A549 (cell line): ENCODE measurements around the gene SLC15A3. TPM values are rescaled to one million over a fixed set of nuclear protein-coding genes. Genes with fewer than 3 reads are reported as not detected.

Source experiments
- ATAC-seq, 2 experiments: fragments of 200-7000 bp in 1 of 2; fragments of >200 bp in 1 of 2; cut with Nextera tagmentation in 1 of 2; cut with Tn5 transposase in 1 of 2; 3 replicates each; pipeline versions ENCODE4 v1.8.0 to v1.9.1; 2018 to 2020; ENCODE audit warnings: mild to moderate bottlenecking in 1 of 2, moderate library complexity in 1 of 2
- CTCF ChIA-PET: fragments of 300-600 bp; sonication (Branson Sonifier 250); formaldehyde crosslinking; extraction: SDS; loops from one replicate; lab custom pipeline; 2021; ENCODE audit warnings: antibody characterized with exemption, inconsistent platforms; lab: Yijun Ruan, JAX
- POLR2A ChIA-PET: fragments of 350-600 bp; formaldehyde crosslinking; extraction: SDS; loops from one replicate; lab custom pipeline; 2021; ENCODE audit warnings: antibody characterized with exemption, inconsistent platforms; lab: Yijun Ruan, JAX
- DNase-seq, 2 experiments: peaks; one replicate each; pipeline versions ENCODE4 v3.0.0 to v3.0.0-alpha.2; 2011 to 2016; ENCODE audit warnings: low read depth in 1 of 2, low spot score in 1 of 2
- FAIRE-seq: peaks from 2 replicates; lab custom pipeline; 2011; peaks lifted over from hg19 to GRCh38; lab: Jason Lieb, UNC
- H3K27ac ChIP-seq, 2 experiments: fragments of >200 bp; sonication (Bioruptor Twin); formaldehyde crosslinking; 3 replicates each; pipeline ENCODE4 v1.5.1; 2016 to 2017
- H3K4me1 ChIP-seq: fragments of >200 bp; sonication (Bioruptor Twin); formaldehyde crosslinking; 3 replicates; pipeline ENCODE4 v1.6.1; 2016
- H3K4me2 ChIP-seq: fragments of >200 bp; sonication (Bioruptor Twin); formaldehyde crosslinking; 3 replicates; pipeline ENCODE4 v1.6.1; 2016
- H3K4me3 ChIP-seq: fragments of >200 bp; sonication (Bioruptor Twin); formaldehyde crosslinking; 3 replicates; pipeline ENCODE4 v1.5.1; 2016
- H3K9me3 ChIP-seq: fragments of >200 bp; sonication (Bioruptor Twin); formaldehyde crosslinking; 3 replicates; pipeline ENCODE4 v1.6.1; 2016
- CBX8 ChIP-seq: fragments of 200-600 bp; sonication (generic); IDR thresholded peaks from 2 replicates; pipeline ENCODE4 v1.6.1; 2016
- EHMT2 ChIP-seq: fragments of 200-600 bp; sonication (generic); IDR thresholded peaks from 2 replicates; pipeline ENCODE4 v1.6.1; 2016; ENCODE audit warnings: antibody characterized with exemption, low read depth, mild to moderate bottlenecking, moderate library complexity
- FOSB ChIP-seq: fragments of 250-450 bp; sonication (Bioruptor Pico); IDR thresholded peaks from 2 replicates; pipeline ENCODE4 v1.5.0; 2020; ENCODE audit warnings: mild to moderate bottlenecking, moderate library complexity
- HEYL ChIP-seq: fragments of 250-450 bp; sonication (Bioruptor Pico); IDR thresholded peaks from 2 replicates; pipeline ENCODE4 v1.8.0; 2021; ENCODE audit warnings: mild to moderate bottlenecking, moderate library complexity
- HOXB13 ChIP-seq: fragments of 250-450 bp; sonication (Bioruptor Pico); IDR thresholded peaks from 2 replicates; pipeline ENCODE4 v1.5.0; 2020; ENCODE audit warnings: low read depth, mild to moderate bottlenecking, moderate library complexity
- NR3C1 ChIP-seq: fragments of >200 bp; sonication (Bioruptor Twin); formaldehyde crosslinking; IDR thresholded peaks from 3 replicates; pipeline ENCODE4 v1.6.1; 2017
- RARB ChIP-seq: fragments of 250-450 bp; sonication (Bioruptor Pico); IDR thresholded peaks from 2 replicates; pipeline ENCODE4 v1.8.0; 2021; ENCODE audit warnings: mild to moderate bottlenecking, moderate library complexity
- RNF2 ChIP-seq: fragments of 200-600 bp; sonication (generic); IDR thresholded peaks from 2 replicates; pipeline ENCODE4 v1.6.1; 2016; ENCODE audit warnings: low read depth, mild to moderate bottlenecking, antibody characterized with exemption, moderate library complexity, borderline replicate concordance
- SMC3 ChIP-seq: fragments of >200 bp; sonication (Bioruptor Twin); formaldehyde crosslinking; IDR thresholded peaks from 3 replicates; pipeline ENCODE4 v1.6.1; 2018; ENCODE audit warnings: inconsistent platforms
- TP53 ChIP-seq: fragments of 250-450 bp; sonication (Bioruptor Pico); IDR thresholded peaks from 2 replicates; pipeline ENCODE4 v1.5.0; 2021; ENCODE audit warnings: mild to moderate bottlenecking, moderate library complexity
- ZC3H11A ChIP-seq: fragments of 450-650 bp; IDR thresholded peaks from 2 replicates; pipeline ENCODE4 v1.6.1; 2014; ENCODE audit warnings: antibody characterized with exemption, mild to moderate bottlenecking
- WGBS: methylation state at CpG from one replicate; pipeline ENCODE4 v1.1.6; 2017; ENCODE audit errors: missing lambda C conversion rate; 5-methylcytosine and 5-hydroxymethylcytosine counted together
- polyA plus RNA-seq, 4 experiments: library from polyadenylated mRNA; depleted of rRNA in 3 of 4; stranded (reverse); fragments of >200 nt; fragmentation: RNase III in 1 of 4; extraction: RNeasy Plus Mini Kit Qiagen cat#74134 plus additional on column Dnase treatment in 1 of 4; gene quantifications; 2 replicates in 3 of 4; 3 replicates in 1 of 4; pipeline ENCODE4 v1.2.3, GENCODE V29; 2011 to 2017
- TF ChIP-seq, protein P1 (sequence below): fragments of 150-350 bp; IDR thresholded peaks from 2 replicates; pipeline ENCODE4 v1.6.1; 2014; ENCODE audit warnings: low read depth, mild to moderate bottlenecking, low read length
- TF ChIP-seq, protein P2 (sequence below): fragments of 250-450 bp; sonication (Bioruptor Pico); IDR thresholded peaks from 2 replicates; pipeline ENCODE4 v1.5.0; 2021; ENCODE audit warnings: mild to moderate bottlenecking, moderate library complexity, borderline replicate concordance
- TF ChIP-seq, protein P3 (sequence below): fragments of >200 bp; sonication (Bioruptor Twin); formaldehyde crosslinking; IDR thresholded peaks from 2 replicates; pipeline ENCODE4 v1.6.1; 2016
- TF ChIP-seq, protein P4 (sequence below): fragments of 250-450 bp; sonication (Bioruptor Pico); IDR thresholded peaks from 2 replicates; pipeline ENCODE4 v1.5.0; 2020; ENCODE audit warnings: low read depth, mild to moderate bottlenecking, moderate library complexity
- TF ChIP-seq, protein P5 (sequence below): IDR thresholded peaks from 2 replicates; pipeline ENCODE4 v1.6.1; 2012; ENCODE audit warnings: low read depth, borderline replicate concordance

Gene SLC15A3
- polyA plus RNA-seq, 2 of the 4 experiments (the other 2 are of a cell fraction), result not detected

DNA sequence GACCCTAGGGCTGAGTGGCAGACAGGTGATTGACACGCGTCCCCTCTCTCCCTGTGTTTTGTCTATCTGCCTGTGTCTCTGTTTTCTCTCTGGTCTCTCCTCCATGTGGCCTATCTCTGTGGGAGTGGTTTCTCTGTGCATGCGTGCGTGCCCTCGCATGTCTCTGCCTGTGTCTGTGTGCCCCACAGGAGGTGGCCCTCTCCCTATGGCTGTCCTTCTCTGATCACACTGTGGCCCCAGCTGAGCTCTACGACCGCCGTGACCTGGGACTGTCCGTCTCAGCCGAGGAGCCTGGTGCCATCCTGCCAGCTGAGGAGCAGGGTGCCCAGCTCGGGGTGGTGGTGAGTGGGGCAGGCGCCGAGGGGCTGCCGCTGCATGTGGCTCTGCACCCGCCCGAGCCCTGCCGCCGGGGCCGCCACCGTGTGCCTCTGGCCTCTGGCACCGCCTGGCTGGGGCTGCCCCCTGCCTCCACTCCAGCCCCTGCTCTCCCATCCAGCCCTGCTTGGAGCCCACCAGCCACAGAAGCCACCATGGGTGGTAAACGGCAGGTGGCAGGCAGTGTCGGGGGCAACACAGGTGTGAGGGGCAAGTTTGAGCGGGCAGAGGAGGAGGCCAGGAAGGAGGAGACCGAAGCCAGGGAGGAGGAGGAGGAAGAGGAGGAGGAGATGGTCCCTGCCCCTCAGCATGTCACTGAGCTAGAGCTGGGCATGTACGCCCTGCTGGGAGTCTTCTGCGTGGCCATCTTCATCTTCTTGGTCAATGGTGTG, 16.1 kb downstream of the SLC15A3 start:
- DNase-seq, result no peak
- Histone ChIP-seq H3K4me3 (no peak overlapping the region), H3K9me3 (no peaks in the 10 kb centered on the region), H3K4me1 (no peaks in the 10 kb centered on the region), H3K27ac (no peak overlapping the region), H3K4me2 (no peak overlapping the region)
- no peak for ATAC-seq
- TF ChIP-seq ZC3H11A, result no peak
- TF ChIP-seq CBX8, result no peak
- TF ChIP-seq NR3C1, result no peak
- no peak for TF ChIP-seq RNF2
- no peak for TF ChIP-seq FOSB (CRISPR knock-in tag)
- ChIA-PET POLR2A (no interaction called here), CTCF (interaction anchor here (1.3 to 2.0 kb wide), 4 partner anchors 10 to 104 kb away, joined by 5 to 6 read pairs (median 6); no protein-coding TSS in a partner anchor)
- WGBS, result 89% methylated on average over 11 of the region's 27 CpGs
- no peak for FAIRE-seq

DNA sequence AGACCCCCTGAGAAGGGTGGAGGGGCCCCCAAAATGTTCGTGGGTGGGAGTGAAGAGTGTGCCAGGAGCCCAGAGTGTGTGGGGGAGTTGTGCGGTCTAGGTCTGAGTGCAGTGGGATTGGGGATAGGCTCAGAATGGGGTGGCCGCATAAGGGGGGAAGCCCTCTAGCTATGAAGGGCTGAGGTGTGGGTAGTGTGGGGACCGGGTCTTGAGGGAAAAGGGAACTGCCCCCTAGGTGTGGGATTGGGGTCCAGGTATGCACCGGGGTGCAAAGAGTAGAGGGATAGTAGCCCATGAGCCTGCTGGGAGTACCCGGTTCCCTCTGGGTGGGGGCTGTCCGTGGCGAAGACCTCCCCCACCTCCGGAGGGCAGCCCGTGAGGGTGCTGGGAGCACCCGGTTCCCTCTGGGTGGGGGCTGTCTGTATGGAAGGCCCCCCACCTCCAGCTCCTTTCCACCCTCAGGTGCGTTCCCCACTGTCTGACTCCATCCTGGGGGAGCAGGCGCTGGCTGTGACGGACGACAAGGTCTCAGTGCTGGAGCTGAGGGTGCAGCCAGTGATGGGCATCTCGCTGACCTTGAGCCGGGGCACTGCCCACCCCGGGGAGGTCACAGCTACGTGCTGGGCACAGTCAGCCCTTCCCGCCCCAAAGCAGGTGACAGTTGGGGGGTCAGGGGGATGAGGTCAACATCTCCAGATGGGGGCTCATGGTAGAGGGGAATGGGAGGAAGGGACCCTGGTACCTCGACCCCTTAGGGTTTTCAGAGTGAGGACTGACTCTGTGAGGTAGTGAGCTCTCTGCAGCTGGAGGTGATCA, 17.0 kb downstream of the SLC15A3 start:
- WGBS, result 84% methylated on average over 21 of the region's 21 CpGs
- CTCF ChIA-PET, result interaction anchor here (0.8 to 2.0 kb wide), 5 partner anchors 17 to 103 kb away, joined by 3 to 6 read pairs (median 6); no protein-coding TSS in a partner anchor
- FAIRE-seq (no peak), ATAC-seq (no peak), DNase-seq (no peak)
- Histone ChIP-seq H3K27ac (no peak overlapping the region), H3K9me3 (no peaks in the 10 kb centered on the region), H3K4me1 (no peaks in the 10 kb centered on the region), H3K4me2 (no peak overlapping the region), H3K4me3 (no peak overlapping the region)
- TF ChIP-seq, protein P1, sequence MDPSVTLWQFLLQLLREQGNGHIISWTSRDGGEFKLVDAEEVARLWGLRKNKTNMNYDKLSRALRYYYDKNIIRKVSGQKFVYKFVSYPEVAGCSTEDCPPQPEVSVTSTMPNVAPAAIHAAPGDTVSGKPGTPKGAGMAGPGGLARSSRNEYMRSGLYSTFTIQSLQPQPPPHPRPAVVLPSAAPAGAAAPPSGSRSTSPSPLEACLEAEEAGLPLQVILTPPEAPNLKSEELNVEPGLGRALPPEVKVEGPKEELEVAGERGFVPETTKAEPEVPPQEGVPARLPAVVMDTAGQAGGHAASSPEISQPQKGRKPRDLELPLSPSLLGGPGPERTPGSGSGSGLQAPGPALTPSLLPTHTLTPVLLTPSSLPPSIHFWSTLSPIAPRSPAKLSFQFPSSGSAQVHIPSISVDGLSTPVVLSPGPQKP, result no peak
- TF ChIP-seq, protein P2, sequence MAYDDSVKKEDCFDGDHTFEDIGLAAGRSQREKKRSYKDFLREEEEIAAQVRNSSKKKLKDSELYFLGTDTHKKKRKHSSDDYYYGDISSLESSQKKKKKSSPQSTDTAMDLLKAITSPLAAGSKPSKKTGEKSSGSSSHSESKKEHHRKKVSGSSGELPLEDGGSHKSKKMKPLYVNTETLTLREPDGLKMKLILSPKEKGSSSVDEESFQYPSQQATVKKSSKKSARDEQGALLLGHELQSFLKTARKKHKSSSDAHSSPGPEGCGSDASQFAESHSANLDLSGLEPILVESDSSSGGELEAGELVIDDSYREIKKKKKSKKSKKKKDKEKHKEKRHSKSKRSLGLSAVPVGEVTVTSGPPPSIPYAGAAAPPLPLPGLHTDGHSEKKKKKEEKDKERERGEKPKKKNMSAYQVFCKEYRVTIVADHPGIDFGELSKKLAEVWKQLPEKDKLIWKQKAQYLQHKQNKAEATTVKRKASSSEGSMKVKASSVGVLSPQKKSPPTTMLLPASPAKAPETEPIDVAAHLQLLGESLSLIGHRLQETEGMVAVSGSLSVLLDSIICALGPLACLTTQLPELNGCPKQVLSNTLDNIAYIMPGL (CRISPR knock-in tag), result no peak
- TF ChIP-seq RARB (no peak), TP53 (CRISPR knock-in tag) (no peak), EHMT2 (no peak), HOXB13 (CRISPR knock-in tag) (no peak), NR3C1 (no peak), SMC3 (no peak), HEYL (CRISPR knock-in tag) (no peak)
- TF ChIP-seq, protein P3, sequence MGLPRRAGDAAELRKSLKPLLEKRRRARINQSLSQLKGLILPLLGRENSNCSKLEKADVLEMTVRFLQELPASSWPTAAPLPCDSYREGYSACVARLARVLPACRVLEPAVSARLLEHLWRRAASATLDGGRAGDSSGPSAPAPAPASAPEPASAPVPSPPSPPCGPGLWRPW, result no peak
- TF ChIP-seq, protein P4, sequence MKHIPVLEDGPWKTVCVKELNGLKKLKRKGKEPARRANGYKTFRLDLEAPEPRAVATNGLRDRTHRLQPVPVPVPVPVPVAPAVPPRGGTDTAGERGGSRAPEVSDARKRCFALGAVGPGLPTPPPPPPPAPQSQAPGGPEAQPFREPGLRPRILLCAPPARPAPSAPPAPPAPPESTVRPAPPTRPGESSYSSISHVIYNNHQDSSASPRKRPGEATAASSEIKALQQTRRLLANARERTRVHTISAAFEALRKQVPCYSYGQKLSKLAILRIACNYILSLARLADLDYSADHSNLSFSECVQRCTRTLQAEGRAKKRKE (CRISPR knock-in tag), result no peak
- TF ChIP-seq, protein P5, sequence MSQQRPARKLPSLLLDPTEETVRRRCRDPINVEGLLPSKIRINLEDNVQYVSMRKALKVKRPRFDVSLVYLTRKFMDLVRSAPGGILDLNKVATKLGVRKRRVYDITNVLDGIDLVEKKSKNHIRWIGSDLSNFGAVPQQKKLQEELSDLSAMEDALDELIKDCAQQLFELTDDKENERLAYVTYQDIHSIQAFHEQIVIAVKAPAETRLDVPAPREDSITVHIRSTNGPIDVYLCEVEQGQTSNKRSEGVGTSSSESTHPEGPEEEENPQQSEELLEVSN, result no peak
- POLR2A ChIA-PET, result no interaction called here
